HepG2 (cell line): ENCODE results near the gene PDE3A. TPM values are rescaled to one million over a fixed set of nuclear protein-coding genes. Genes with fewer than 3 reads are reported as not detected.

Experiments
- ATF2 ChIP-seq: sonication (generic); formaldehyde crosslinking; IDR thresholded peaks from 2 replicates; pipeline ENCODE4 v1.4.0; 2020; ENCODE audit warnings: missing genetic modification reagents
- CHD4 ChIP-seq: fragments of 200-600 bp; sonication (generic); IDR thresholded peaks from 2 replicates; pipeline ENCODE4 v1.7.0; 2017; ENCODE audit warnings: mild to moderate bottlenecking, low read length, borderline replicate concordance
- ERF ChIP-seq: IDR thresholded peaks from 2 replicates; pipeline ENCODE4 v1.6.1; 2018; ENCODE audit warnings: missing biosample characterization, missing genetic modification reagents
- FIP1L1 ChIP-seq: fragments of 200-400 bp; formaldehyde crosslinking; IDR thresholded peaks from 2 replicates; pipeline ENCODE4 v1.6.1; 2018; ENCODE audit warnings: low read depth, mild to moderate bottlenecking, low read length, moderate library complexity, borderline replicate concordance; ENCODE audit not compliant: insufficient read depth
- HOXD1 ChIP-seq: sonication (generic); formaldehyde crosslinking; IDR thresholded peaks from 2 replicates; pipeline ENCODE4 v1.5.0; 2020; ENCODE audit warnings: missing genetic modification reagents
- ISX ChIP-seq: sonication (generic); formaldehyde crosslinking; conservative IDR thresholded peaks from 2 replicates; pipeline ENCODE4 v1.5.0; 2020; ENCODE audit warnings: missing genetic modification reagents
- MAF1 ChIP-seq: sonication (generic); formaldehyde crosslinking; IDR thresholded peaks from 2 replicates; pipeline ENCODE4 v1.5.0; 2020; ENCODE audit warnings: missing genetic modification reagents, borderline replicate concordance
- NFRKB ChIP-seq: fragments of 450-650 bp; IDR thresholded peaks from 2 replicates; pipeline ENCODE4 v1.6.1; 2017
- ONECUT2 ChIP-seq: sonication (generic); formaldehyde crosslinking; IDR thresholded peaks from 2 replicates; pipeline ENCODE4 v1.4.0; 2020; ENCODE audit warnings: missing genetic modification reagents
- PAWR ChIP-seq: sonication (generic); formaldehyde crosslinking; IDR thresholded peaks from 2 replicates; pipeline ENCODE4 v1.4.0; 2020; ENCODE audit warnings: missing genetic modification reagents, mild to moderate bottlenecking, borderline replicate concordance
- SNRNP70 ChIP-seq: fragments of 200-400 bp; formaldehyde crosslinking; IDR thresholded peaks from 2 replicates; pipeline ENCODE4 v1.6.1; 2017; ENCODE audit warnings: mild to moderate bottlenecking, low read depth, low read length, moderate library complexity
- SOX13 ChIP-seq, 3 experiments: fragments of 450-650 bp in 1 of 3; sonication (generic) in 1 of 3; formaldehyde crosslinking in 1 of 3; IDR thresholded peaks in 2 of 3; conservative IDR thresholded peaks in 1 of 3; 2 replicates each; pipeline versions ENCODE4 v1.5.0 to v1.6.1; 2016 to 2020; ENCODE audit warnings: antibody characterized with exemption in 1 of 3, mild to moderate bottlenecking in 1 of 3, missing compliant biosample characterization in 1 of 3, missing genetic modification reagents in 1 of 3, moderate library complexity in 1 of 3
- TBP ChIP-seq: sonication (generic); formaldehyde crosslinking; IDR thresholded peaks from 2 replicates; pipeline ENCODE4 v1.5.0; 2020; ENCODE audit warnings: missing genetic modification reagents
- THAP11 ChIP-seq: IDR thresholded peaks from 2 replicates; pipeline ENCODE4 v1.6.1; 2016; ENCODE audit warnings: missing biosample characterization, missing genetic modification reagents
- UBTF ChIP-seq: sonication (generic); formaldehyde crosslinking; IDR thresholded peaks from 2 replicates; pipeline ENCODE4 v1.4.0; 2020; ENCODE audit warnings: mild to moderate bottlenecking, missing genetic modification reagents
- ZBTB1 ChIP-seq: sonication (generic); formaldehyde crosslinking; IDR thresholded peaks from 2 replicates; pipeline ENCODE4 v1.4.0; 2020; ENCODE audit warnings: missing genetic modification reagents, borderline replicate concordance
- ZFAT ChIP-seq: sonication (generic); formaldehyde crosslinking; conservative IDR thresholded peaks from 2 replicates; pipeline ENCODE4 v1.8.1; 2023; ENCODE audit warnings: missing genetic modification reagents, inconsistent platforms
- ZFY ChIP-seq: sonication (generic); formaldehyde crosslinking; IDR thresholded peaks from 2 replicates; pipeline ENCODE4 v1.4.0; 2020; ENCODE audit warnings: missing genetic modification reagents
- ZMAT3 ChIP-seq: sonication (generic); formaldehyde crosslinking; conservative IDR thresholded peaks from 2 replicates; pipeline ENCODE4 v1.7.0; 2021; ENCODE audit warnings: missing genetic modification reagents
- ZNF24 ChIP-seq: fragments of 450-650 bp; IDR thresholded peaks from 2 replicates; pipeline ENCODE4 v1.6.1; 2017; ENCODE audit warnings: antibody characterized with exemption, mild to moderate bottlenecking
- ZNF383 ChIP-seq: sonication (generic); formaldehyde crosslinking; IDR thresholded peaks from 2 replicates; pipeline ENCODE4 v1.4.0; 2020; ENCODE audit warnings: missing genetic modification reagents, mild to moderate bottlenecking, borderline replicate concordance
- ZNF513 ChIP-seq: sonication (generic); formaldehyde crosslinking; conservative IDR thresholded peaks from 2 replicates; pipeline ENCODE4 v1.5.0; 2020; ENCODE audit warnings: missing genetic modification reagents
- ZNF644 ChIP-seq: IDR thresholded peaks from 2 replicates; pipeline ENCODE4 v1.6.1; 2016; ENCODE audit warnings: low read depth
- ZNF678 ChIP-seq: sonication (generic); formaldehyde crosslinking; IDR thresholded peaks from 2 replicates; pipeline ENCODE4 v1.4.0; 2020; ENCODE audit warnings: mild to moderate bottlenecking, missing genetic modification reagents
- ZNF784 ChIP-seq: sonication (generic); formaldehyde crosslinking; IDR thresholded peaks from 2 replicates; pipeline ENCODE4 v1.5.1; 2020; ENCODE audit warnings: missing genetic modification reagents, mild to moderate bottlenecking, borderline replicate concordance
- polyA plus RNA-seq, 8 experiments: library from polyadenylated mRNA; depleted of rRNA in 3 of 8; stranded (reverse) in 7 of 8; unstranded in 1 of 8; fragments of >200 nt; fragmentation: Illumina TruSeq in 4 of 8; extraction: Trizol in 4 of 8; gene quantifications; 2 replicates each; pipeline versions ENCODE4 v1.2.1 to v1.2.3, GENCODE V29; 2011 to 2016; ENCODE audit warnings: low read depth in 4 of 8, missing spikeins in 1 of 8, mixed read lengths in 1 of 8; ENCODE audit not compliant: insufficient read depth in 1 of 8
- total RNA-seq, 5 experiments: library from RNA; depleted of rRNA; stranded (reverse); fragments of >200 nt; fragmentation: Illumina TruSeq; extraction: Trizol; gene quantifications; 2 replicates each; pipeline ENCODE4 v1.2.3, GENCODE V29; 2016; ENCODE audit warnings: low read depth in 1 of 5

PDE3A gene
- total and polyA plus RNA-seq, 2 of the 13 experiments (the other 11 are each of a cell fraction or from before 2014, with no cell fraction given), result 0.77 to 1.5 TPM

GRCh38 chr12:20629414-20630156 is 261.2 kb downstream of the PDE3A start (continued):
- TF ChIP-seq THAP11 (CRISPR knock-in tag), result no peak
- TF ChIP-seq ERF (CRISPR knock-in tag), result no peak; the same call in 1 of the 2 replicates
- no peak for TF ChIP-seq HOXD1 (CRISPR knock-in tag)
- no peak for TF ChIP-seq UBTF (CRISPR knock-in tag)
- peak; percentile 15; the same call in 1 of the 2 replicates for TF ChIP-seq ONECUT2 (CRISPR knock-in tag)
- TF ChIP-seq ZNF513 (CRISPR knock-in tag), result no peak
- TF ChIP-seq CHD4, result peak; percentile 61; the same call in 1 of the 2 replicates
- no peak for TF ChIP-seq NFRKB
- TF ChIP-seq TBP, result no peak
- no peak for TF ChIP-seq MAF1
- TF ChIP-seq ZNF383, result no peak
- no peak for TF ChIP-seq ATF2 (CRISPR knock-in tag)
- no peak for TF ChIP-seq ZBTB1 (CRISPR knock-in tag)
- no peak for TF ChIP-seq ISX
- TF ChIP-seq ZNF784 (CRISPR knock-in tag), result no peak
- 0 out of 2 replicates have a peak, but pooled peaks have one; percentile 40 for TF ChIP-seq ZFY (CRISPR knock-in tag)
- no peak for TF ChIP-seq PAWR (CRISPR knock-in tag)
- TF ChIP-seq ZFAT, result peak; percentile 87
- TF ChIP-seq ZNF24, result no peak
- TF ChIP-seq SNRNP70, result no peak
- TF ChIP-seq ZNF644 (CRISPR knock-in tag), result peak; percentile 31; the same call in 1 of the 2 replicates
- TF ChIP-seq ZNF678, result no peak
- no peak for TF ChIP-seq SOX13 (IDR thresholded peaks at IDR 0.05)
- peak in 1 of 2 experiments; percentile 89; a peak in 2 of 4 replicates for TF ChIP-seq SOX13 (CRISPR knock-in tag; conservative IDR thresholded peaks at IDR 0.05 in 1 of 2, IDR thresholded peaks at IDR 0.05 in 1 of 2)
- no peak for TF ChIP-seq ZMAT3 (CRISPR knock-in tag)
- TF ChIP-seq FIP1L1, result no peak
